Transverse colon (tissue), 4 donors: ENCODE measurements around the gene WRNIP1.

Experiments
- EP300 ChIP-seq: sonication (generic); formaldehyde crosslinking; IDR thresholded peaks from one replicate; pipeline ENCODE4 v1.6.1; 2017; ENCODE audit warnings: antibody characterized with exemption, low read depth
- POLR2A ChIP-seq: fragments of 450-650 bp; IDR thresholded peaks from one replicate; pipeline ENCODE4 v1.6.1; 2016; ENCODE audit warnings: antibody characterized with exemption, mild to moderate bottlenecking, moderate library complexity
- POLR2AphosphoS5 ChIP-seq, 3 donors: sonication (generic); formaldehyde crosslinking; IDR thresholded peaks; one replicate each; pipeline ENCODE4 v1.6.1; 2016; ENCODE audit warnings: antibody characterized with exemption in 3 of 3
- TF ChIP-seq, protein P1 (sequence below), 5 experiments: fragments of 200-600 bp in 3 of 5; fragments of 450-650 bp in 2 of 5; sonication (generic) in 3 of 5; IDR thresholded peaks; 1 replicate in 2 of 5; 2 replicates in 3 of 5; pipeline ENCODE4 v1.5.1; 2016 to 2017; ENCODE audit warnings: antibody characterized with exemption in 5 of 5, inconsistent platforms in 3 of 5, mild to moderate bottlenecking in 2 of 5, moderate library complexity in 1 of 5

- TF ChIP-seq, protein P1, sequence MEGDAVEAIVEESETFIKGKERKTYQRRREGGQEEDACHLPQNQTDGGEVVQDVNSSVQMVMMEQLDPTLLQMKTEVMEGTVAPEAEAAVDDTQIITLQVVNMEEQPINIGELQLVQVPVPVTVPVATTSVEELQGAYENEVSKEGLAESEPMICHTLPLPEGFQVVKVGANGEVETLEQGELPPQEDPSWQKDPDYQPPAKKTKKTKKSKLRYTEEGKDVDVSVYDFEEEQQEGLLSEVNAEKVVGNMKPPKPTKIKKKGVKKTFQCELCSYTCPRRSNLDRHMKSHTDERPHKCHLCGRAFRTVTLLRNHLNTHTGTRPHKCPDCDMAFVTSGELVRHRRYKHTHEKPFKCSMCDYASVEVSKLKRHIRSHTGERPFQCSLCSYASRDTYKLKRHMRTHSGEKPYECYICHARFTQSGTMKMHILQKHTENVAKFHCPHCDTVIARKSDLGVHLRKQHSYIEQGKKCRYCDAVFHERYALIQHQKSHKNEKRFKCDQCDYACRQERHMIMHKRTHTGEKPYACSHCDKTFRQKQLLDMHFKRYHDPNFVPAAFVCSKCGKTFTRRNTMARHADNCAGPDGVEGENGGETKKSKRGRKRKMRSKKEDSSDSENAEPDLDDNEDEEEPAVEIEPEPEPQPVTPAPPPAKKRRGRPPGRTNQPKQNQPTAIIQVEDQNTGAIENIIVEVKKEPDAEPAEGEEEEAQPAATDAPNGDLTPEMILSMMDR (IDR thresholded peaks at IDR 0.05), result no peak
- TF ChIP-seq EP300 (no peak), POLR2AphosphoS5 (IDR thresholded peaks at IDR 0.05) (no peak), POLR2A (no peak)
Observed at GRCh38 chr6:2786269-2786668, 21.1 kb downstream of the WRNIP1 start.
